WTC11 (cell line): Measurements from ENCODE around the gene GNPTG. TPM values are rescaled to one million over a fixed set of nuclear protein-coding genes. Genes with fewer than 3 reads are reported as not detected.

Experiments
- ATAC-seq: fragments of 200-7000 bp; cut with Tn5 transposase; 2 replicates; pipeline ENCODE4 v1.10.0; 2021; ENCODE audit warnings: mild to moderate bottlenecking, moderate library complexity
- CTCF ChIA-PET: fragments of 300-600 bp; sonication (Branson Sonifier 250); formaldehyde crosslinking; loops from one replicate; lab custom pipeline; 2021; ENCODE audit warnings: antibody characterized with exemption; lab: Charles Lee
- POLR2A ChIA-PET: fragments of 350-600 bp; sonication (Branson Sonifier 250); formaldehyde crosslinking; loops from one replicate; lab custom pipeline; 2021; ENCODE audit warnings: antibody characterized with exemption; lab: Charles Lee
- DNase-seq: peaks from one replicate; pipeline ENCODE4 v3.0.0; 2021; ENCODE audit warnings: low spot score
- H3K27ac Mint-ChIP-seq: 2 replicates; pipeline ENCODE4 v1.8.0; 2021; ENCODE audit warnings: mixed read lengths
- H3K27me3 Mint-ChIP-seq: 2 replicates; pipeline ENCODE4 v1.8.0; 2021; ENCODE audit warnings: low read depth, mild to moderate bottlenecking, moderate library complexity, mixed read lengths
- H3K36me3 Mint-ChIP-seq: 2 replicates; pipeline ENCODE4 v1.8.0; 2021; ENCODE audit warnings: mixed read lengths
- H3K4me1 Mint-ChIP-seq: 2 replicates; pipeline ENCODE4 v1.8.0; 2022; ENCODE audit warnings: mixed read lengths
- H3K4me3 Mint-ChIP-seq: 2 replicates; pipeline ENCODE4 v1.8.0; 2021; ENCODE audit warnings: mild to moderate bottlenecking, moderate library complexity, mixed read lengths
- H3K9me3 Mint-ChIP-seq: 2 replicates; pipeline ENCODE4 v1.8.0; 2021; ENCODE audit warnings: mixed read lengths
- ATF6 ChIP-seq: sonication (generic); formaldehyde crosslinking; IDR thresholded peaks from 2 replicates; pipeline ENCODE4 v1.8.1; 2023; ENCODE audit warnings: mild to moderate bottlenecking, missing genetic modification reagents
- ETV6 ChIP-seq: sonication (generic); formaldehyde crosslinking; IDR thresholded peaks from 2 replicates; pipeline ENCODE4 v1.8.1; 2022; ENCODE audit warnings: mild to moderate bottlenecking, missing genetic modification reagents
- FOXJ3 ChIP-seq: sonication (generic); formaldehyde crosslinking; IDR thresholded peaks from 2 replicates; pipeline ENCODE4 v1.9.0; 2021; ENCODE audit warnings: missing genetic modification reagents, mild to moderate bottlenecking, borderline replicate concordance
- FOXK1 ChIP-seq: sonication (generic); formaldehyde crosslinking; IDR thresholded peaks from 2 replicates; pipeline ENCODE4 v1.8.0; 2022; ENCODE audit warnings: mild to moderate bottlenecking, moderate library complexity, missing genetic modification reagents
- FOXP1 ChIP-seq: sonication (generic); formaldehyde crosslinking; IDR thresholded peaks from 2 replicates; pipeline ENCODE4 v1.8.0; 2022; ENCODE audit warnings: missing genetic modification reagents, mild to moderate bottlenecking, moderate library complexity, borderline replicate concordance
- FOXP4 ChIP-seq: sonication (generic); formaldehyde crosslinking; IDR thresholded peaks from 2 replicates; pipeline ENCODE4 v1.8.0; 2022; ENCODE audit warnings: mild to moderate bottlenecking, missing genetic modification reagents
- JAZF1 ChIP-seq: fragments of 250-450 bp; sonication (Bioruptor Pico); IDR thresholded peaks from 2 replicates; pipeline ENCODE4 v1.9.0; 2021; ENCODE audit warnings: moderate library complexity, mild to moderate bottlenecking, inconsistent platforms
- NFE2L1 ChIP-seq: sonication (generic); formaldehyde crosslinking; IDR thresholded peaks from 2 replicates; pipeline ENCODE4 v1.8.1; 2023; ENCODE audit warnings: missing genetic modification reagents
- NR3C1 ChIP-seq: sonication (generic); formaldehyde crosslinking; conservative IDR thresholded peaks from 2 replicates; pipeline ENCODE4 v1.8.1; 2023; ENCODE audit warnings: low read depth, mild to moderate bottlenecking, missing genetic modification reagents
- PRRX2 ChIP-seq: fragments of 250-450 bp; sonication (Bioruptor Pico); IDR thresholded peaks from 2 replicates; pipeline ENCODE4 v1.8.0; 2021; ENCODE audit warnings: mild to moderate bottlenecking
- SOX15 ChIP-seq: fragments of 250-450 bp; sonication (Bioruptor Pico); IDR thresholded peaks from 2 replicates; pipeline ENCODE4 v1.9.0; 2021; ENCODE audit warnings: mild to moderate bottlenecking
- SP1 ChIP-seq: sonication (generic); formaldehyde crosslinking; conservative IDR thresholded peaks from 2 replicates; pipeline ENCODE4 v1.8.1; 2022; ENCODE audit warnings: missing genetic modification reagents
- TEAD1 ChIP-seq: sonication (generic); formaldehyde crosslinking; IDR thresholded peaks from 2 replicates; pipeline ENCODE4 v1.8.0; 2022; ENCODE audit warnings: mild to moderate bottlenecking, missing genetic modification reagents
- TEAD4 ChIP-seq: sonication (generic); formaldehyde crosslinking; IDR thresholded peaks from 2 replicates; pipeline ENCODE4 v1.8.0; 2022; ENCODE audit warnings: mild to moderate bottlenecking, missing genetic modification reagents
- TP53 ChIP-seq: sonication (generic); formaldehyde crosslinking; IDR thresholded peaks from 2 replicates; pipeline ENCODE4 v1.8.1; 2023; ENCODE audit warnings: mild to moderate bottlenecking, missing genetic modification reagents
- USF1 ChIP-seq: sonication (generic); formaldehyde crosslinking; IDR thresholded peaks from 2 replicates; pipeline ENCODE4 v1.8.0; 2022; ENCODE audit warnings: mild to moderate bottlenecking, missing genetic modification reagents
- USF2 ChIP-seq: sonication (generic); formaldehyde crosslinking; IDR thresholded peaks from 2 replicates; pipeline ENCODE4 v1.8.1; 2023; ENCODE audit warnings: mild to moderate bottlenecking, missing genetic modification reagents, moderate library complexity
- ZBTB21 ChIP-seq: sonication (generic); formaldehyde crosslinking; IDR thresholded peaks from 2 replicates; pipeline ENCODE4 v1.8.1; 2023; ENCODE audit warnings: mild to moderate bottlenecking, missing genetic modification reagents, borderline replicate concordance
- ZNF138 ChIP-seq: sonication (generic); formaldehyde crosslinking; conservative IDR thresholded peaks from 2 replicates; pipeline ENCODE4 v1.8.1; 2022; ENCODE audit warnings: mild to moderate bottlenecking, moderate library complexity, missing genetic modification reagents
- ZNF281 ChIP-seq: sonication (generic); formaldehyde crosslinking; IDR thresholded peaks from 2 replicates; pipeline ENCODE4 v1.8.0; 2023; ENCODE audit warnings: mild to moderate bottlenecking, missing genetic modification reagents
- ZNF317 ChIP-seq: sonication (generic); formaldehyde crosslinking; IDR thresholded peaks from 2 replicates; pipeline ENCODE4 v1.8.1; 2023; ENCODE audit warnings: low read depth, mild to moderate bottlenecking, moderate library complexity, missing genetic modification reagents, borderline replicate concordance
- ZNF423 ChIP-seq: fragments of 250-450 bp; sonication (Bioruptor Pico); IDR thresholded peaks from 2 replicates; pipeline ENCODE4 v2.1.2; 2022; ENCODE audit warnings: mild to moderate bottlenecking, moderate library complexity
- ZNF512 ChIP-seq: sonication (generic); formaldehyde crosslinking; IDR thresholded peaks from 2 replicates; pipeline ENCODE4 v1.8.1; 2022; ENCODE audit warnings: missing genetic modification reagents, borderline replicate concordance
- total RNA-seq: library from RNA; stranded (reverse); gene quantifications from 3 replicates; pipeline ENCODE4 v1.2.3, GENCODE V29; 2021

Gene GNPTG
- total RNA-seq, 1 experiment from 2014 or later = 35.9 TPM

- no peak for TF ChIP-seq NR3C1 (CRISPR knock-in tag)
- no peak for TF ChIP-seq ZNF138
- TF ChIP-seq ZNF281 (CRISPR knock-in tag) = no peak
- TF ChIP-seq USF1 (CRISPR knock-in tag) = no peak
- no peak for TF ChIP-seq TP53
- no peak for TF ChIP-seq USF2 (CRISPR knock-in tag)
- TF ChIP-seq ZBTB21 (CRISPR knock-in tag) = no peak
- TF ChIP-seq TEAD1 = no peak
- no peak for TF ChIP-seq SP1 (CRISPR knock-in tag)
- TF ChIP-seq TEAD4 (CRISPR knock-in tag) = no peak
- no peak for TF ChIP-seq JAZF1
- TF ChIP-seq PRRX2 (CRISPR knock-in tag) = no peak
- TF ChIP-seq FOXJ3 (CRISPR knock-in tag) = no peak
- no peak for TF ChIP-seq ZNF423 (CRISPR knock-in tag)
- TF ChIP-seq ETV6 (CRISPR knock-in tag) = no peak
- POLR2A ChIA-PET = no interaction called here
- Mint-ChIP-seq H3K27me3 (no peaks in the 10 kb centered on the region), H3K9me3 (no peaks in the 10 kb centered on the region), H3K27ac (peak overlapping the region; percentile 77; the same call in 1 of the 2 replicates), H3K4me1 (peaks cover 8% of the 10 kb centered on the region), H3K4me3 (no peak overlapping the region), H3K36me3 (peaks cover 33% of the 10 kb centered on the region)
- ATAC-seq = no peak
- CTCF ChIA-PET = interaction anchor here (0.9 to 2.8 kb wide), 3 partner anchors 12 to 22 kb away, joined by 3 to 8 read pairs (median 5); no protein-coding TSS in a partner anchor
- DNase-seq = no peak
Observed at GRCh38 chr16:1312467-1312816, 39.3 kb upstream of the GNPTG start.

- H3K27ac Mint-ChIP-seq = peak overlapping the region; percentile 77
- peaks cover 37% of the 10 kb centered on the region for H3K36me3 Mint-ChIP-seq
- POLR2A ChIA-PET = no interaction called here
- CTCF ChIA-PET = interaction anchor here (0.9 to 2.8 kb wide), 2 partner anchors 12 to 17 kb away, joined by 5 to 8 read pairs; no protein-coding TSS in a partner anchor
- no peak for TF ChIP-seq NFE2L1 (CRISPR knock-in tag)
- 0 out of 2 replicates have a peak, but pooled peaks have one; percentile 26 for TF ChIP-seq FOXK1 (CRISPR knock-in tag)
- TF ChIP-seq, all 79 proteins: peak for 1
- H3K9me3 Mint-ChIP-seq = no peaks in the 10 kb centered on the region
- H3K4me3 Mint-ChIP-seq = no peak overlapping the region
- no peaks in the 10 kb centered on the region for H3K27me3 Mint-ChIP-seq
- DNase-seq (no peak), ATAC-seq (no peak)
- H3K4me1 Mint-ChIP-seq = peaks cover 8% of the 10 kb centered on the region
Observed at GRCh38 chr16:1312903-1313302, 38.8 kb upstream of the GNPTG start.

- peaks cover 8% of the 10 kb centered on the region for H3K4me1 Mint-ChIP-seq
- CTCF ChIA-PET = interaction anchor here (2.8 kb wide), 1 partner anchor 16 kb away, joined by 8 read pairs; no protein-coding TSS in a partner anchor
- H3K4me3 Mint-ChIP-seq = no peak overlapping the region
- no peak for DNase-seq
- H3K36me3 Mint-ChIP-seq = peaks cover 47% of the 10 kb centered on the region
- H3K9me3 Mint-ChIP-seq = no peaks in the 10 kb centered on the region
- H3K27ac Mint-ChIP-seq = no peak overlapping the region
- ATAC-seq = no peak
- no peaks in the 10 kb centered on the region for H3K27me3 Mint-ChIP-seq
- POLR2A ChIA-PET = no interaction called here
- TF ChIP-seq ATF6 (no peak), ZNF512 (CRISPR knock-in tag) (no peak), FOXP1 (CRISPR knock-in tag) (no peak), ZNF317 (no peak), SOX15 (CRISPR knock-in tag) (no peak), FOXP4 (CRISPR knock-in tag) (no peak)
Observed at GRCh38 chr16:1313721-1314369, 37.9 kb upstream of the GNPTG start.
